ENCODE measurements around the gene GUSB.
"Not testable (repeated sequence)": the region's sequence is repeated elsewhere in the genome, so short reads cannot be mapped to it uniquely, and the experiment has no call there.

The GUSB gene

GRCh38 chr7:65992526-65992925, 10.5 kb upstream of the GUSB start:
- CTCF ChIA-PET, result no interaction called here
- POLR2A ChIA-PET, result no interaction called here
- no peak for TF ChIP-seq CTCF (IDR thresholded peaks at IDR 0.05; ENCODE audit: insufficient read depth, low read length, missing control alignments)

GRCh38 chr7:65991829-65992228, 9.8 kb upstream of the GUSB start:
- POLR2A ChIA-PET; H3K4me3 ChIP-seq (ENCODE audit: low read depth, low read length); DNase-seq (ENCODE audit: low read depth, low spot score); CTCF ChIA-PET: not testable (repeated sequence)

More at GRCh38 chr7:65992526-65992925, 10.5 kb upstream of the GUSB start:
- no peak for DNase-seq (ENCODE audit: low read depth, low spot score)
- H3K4me3 ChIP-seq (ENCODE audit: low read depth, low read length), result no peak overlapping the region

- POLR2A ChIA-PET, result no interaction called here
Measured at GRCh38 chr7:65989694-65990080, 7.7 kb upstream of the GUSB start.

GRCh38 chr7:65988503-65988902, 6.5 kb upstream of the GUSB start:
- POLR2A ChIA-PET; DNase-seq (ENCODE audit: low read depth, low spot score); H3K4me3 ChIP-seq (ENCODE audit: low read depth, low read length); CTCF ChIA-PET: not testable (repeated sequence)

More at GRCh38 chr7:65989694-65990080, 7.7 kb upstream of the GUSB start:
- no peak for TF ChIP-seq CTCF (IDR thresholded peaks at IDR 0.05; ENCODE audit: insufficient read depth, low read length, missing control alignments)
- CTCF ChIA-PET, result no interaction called here
- no peak for DNase-seq (ENCODE audit: low read depth, low spot score)
- H3K4me3 ChIP-seq (ENCODE audit: low read depth, low read length), result no peak overlapping the region

- no peak overlapping the region for H3K4me3 ChIP-seq (ENCODE audit: low read depth, low read length)
- TF ChIP-seq CTCF (IDR thresholded peaks at IDR 0.05; ENCODE audit: insufficient read depth, low read length, missing control alignments), result no peak
- no peak for DNase-seq (ENCODE audit: low read depth, low spot score)
- CTCF ChIA-PET, result no interaction called here
- POLR2A ChIA-PET, result no interaction called here
Measured at GRCh38 chr7:65988084-65988483, 6.1 kb upstream of the GUSB start.

GRCh38 chr7:65983965-65984658, 2.1 kb upstream of the GUSB start:
- ChIA-PET CTCF (no interaction called here), POLR2A (no interaction called here)
- no peak overlapping the region for H3K4me3 ChIP-seq (ENCODE audit: low read depth, low read length)
- DNase-seq (ENCODE audit: low read depth, low spot score), result no peak
- no peak for TF ChIP-seq CTCF (IDR thresholded peaks at IDR 0.05; ENCODE audit: insufficient read depth, low read length, missing control alignments)

GRCh38 chr7:65980478-65981250, 1.3 kb downstream of the GUSB start:
- DNase-seq (ENCODE audit: low read depth, low spot score), result no peak
- ChIA-PET CTCF (no interaction called here), POLR2A (interaction anchor here (0.6 kb wide), 1 partner anchor 12 kb away, joined by 4 read pairs; no protein-coding TSS in a partner anchor)
- no peak for TF ChIP-seq CTCF (IDR thresholded peaks at IDR 0.05; ENCODE audit: insufficient read depth, low read length, missing control alignments)
- H3K4me3 ChIP-seq (ENCODE audit: low read depth, low read length), result peak overlapping the region; percentile 74

Data from AG04449 (cell line).